ENCODE results near the gene AXIN2. TPM values are rescaled to one million over a fixed set of nuclear protein-coding genes. Genes with fewer than 3 reads are reported as not detected.
A peak's percentile ranks its signal among the peaks of the same experiment; 100 is the strongest.

The AXIN2 gene
- total and polyA plus RNA-seq, 2 experiments from 2014 or later, result 0.94 to 2.4 TPM

DNA sequence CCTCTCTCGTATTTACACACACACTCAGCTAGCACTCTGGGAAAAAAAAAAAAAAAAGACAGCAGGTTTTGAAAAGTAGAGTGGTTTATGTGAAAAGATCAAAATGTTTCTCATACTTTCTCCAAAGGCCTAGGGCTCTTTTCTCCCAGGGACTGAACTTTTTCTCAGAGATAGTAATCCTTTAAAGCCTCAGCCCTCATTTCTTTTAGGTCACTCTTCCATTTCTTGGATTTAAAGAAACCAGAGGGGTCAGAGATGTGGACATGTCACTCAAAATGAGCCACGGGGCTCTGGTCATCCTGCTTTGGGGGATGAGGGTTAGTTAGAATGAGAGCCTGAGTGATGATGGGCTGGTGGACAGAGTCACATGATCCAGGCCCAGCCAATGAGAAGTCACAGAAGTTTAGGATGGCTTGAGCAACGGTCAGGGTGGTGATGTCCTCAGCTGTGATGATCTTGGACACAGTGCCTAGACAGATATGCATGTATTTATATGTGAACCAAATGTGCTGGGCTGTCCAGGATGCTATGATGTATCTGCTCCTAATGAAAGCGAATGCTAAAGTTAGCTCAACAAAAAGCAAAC, 33.7 kb upstream of the AXIN2 start:
- H3K9me2 ChIP-seq (ENCODE audit: insufficient read depth), result no peaks in the 10 kb centered on the region
- peak overlapping the region; percentile 69 for H3K4me2 ChIP-seq (ENCODE audit: unreplicated experiment)
- H3K4me3 ChIP-seq, result no peak overlapping the region
- in situ Hi-C loops (cut with MboI), result no loop called here
- no peaks in the 10 kb centered on the region for H4K20me1 ChIP-seq (ENCODE audit: insufficient read depth)
- no peak overlapping the region for H3K27ac ChIP-seq
- H3K36me3 ChIP-seq (ENCODE audit: low read depth), result no peaks in the 10 kb centered on the region
- no peaks in the 10 kb centered on the region for H3K27me3 ChIP-seq (replicated peaks; ENCODE audit: insufficient read depth)
- TF ChIP-seq EZH2 (IDR thresholded peaks at IDR 0.05; ENCODE audit: insufficient read depth, poor library complexity, severe bottlenecking), result no peak
- TF ChIP-seq EZH2phosphoT487 (IDR thresholded peaks at IDR 0.05; ENCODE audit: insufficient read depth, low read depth), result no peak
- no peaks in the 10 kb centered on the region for H3K79me2 ChIP-seq (ENCODE audit: insufficient read depth)
- H3K9me3 ChIP-seq (ENCODE audit: low read depth), result no peaks in the 10 kb centered on the region
- DNase-seq, result no peak
- H3K4me1 ChIP-seq (ENCODE audit: insufficient read depth), result peaks cover 7% of the 10 kb centered on the region
- 48 to 53% methylated on average over 4 of the region's 4 CpGs for WGBS, 2 experiments (ENCODE audit: low coverage in 1 of 2, low lambda C conversion rate in 2 of 2, missing lambda C conversion rate in 2 of 2)
- H3K9ac ChIP-seq, result no peak overlapping the region
- H3F3A ChIP-seq (ENCODE audit: insufficient read depth), result peaks cover 8% of the 10 kb centered on the region; the same call in 1 of the 2 replicates
- H2AFZ ChIP-seq, result no peak overlapping the region; the same call in 1 of the 2 replicates

GRCh38 chr17:65593855-65594845, 32.7 kb upstream of the AXIN2 start:
- TF ChIP-seq EZH2 (IDR thresholded peaks at IDR 0.05; ENCODE audit: insufficient read depth, poor library complexity, severe bottlenecking) (no peak), EZH2phosphoT487 (IDR thresholded peaks at IDR 0.05; ENCODE audit: insufficient read depth, low read depth) (no peak)
- peak; percentile 65 for DNase-seq
- no peaks in the 10 kb centered on the region for H3K27me3 ChIP-seq (replicated peaks; ENCODE audit: insufficient read depth)
- no peaks in the 10 kb centered on the region for H3K9me2 ChIP-seq (ENCODE audit: insufficient read depth)
- H3K27ac ChIP-seq, result no peak overlapping the region
- H3K4me1 ChIP-seq (ENCODE audit: insufficient read depth), result peaks cover 7% of the 10 kb centered on the region
- H4K20me1 ChIP-seq (ENCODE audit: insufficient read depth), result no peaks in the 10 kb centered on the region
- in situ Hi-C loops (cut with MboI), result no loop called here
- no peaks in the 10 kb centered on the region for H3K79me2 ChIP-seq (ENCODE audit: insufficient read depth)
- H3F3A ChIP-seq (ENCODE audit: insufficient read depth), result peaks cover 8% of the 10 kb centered on the region; the same call in 1 of the 2 replicates
- no peaks in the 10 kb centered on the region for H3K9me3 ChIP-seq (ENCODE audit: low read depth)
- H2AFZ ChIP-seq, result peak overlapping the region; percentile 77
- no peaks in the 10 kb centered on the region for H3K36me3 ChIP-seq (ENCODE audit: low read depth)
- WGBS, 2 experiments (ENCODE audit: low coverage in 1 of 2, low lambda C conversion rate in 2 of 2, missing lambda C conversion rate in 2 of 2), result 2 to 3% methylated on average over 18 of the region's 18 CpGs
- H3K4me3 ChIP-seq, result peak overlapping the region; percentile 61
- H3K9ac ChIP-seq, result peak overlapping the region; percentile 12
- H3K4me2 ChIP-seq (ENCODE audit: unreplicated experiment), result peak overlapping the region; percentile 69

DNA sequence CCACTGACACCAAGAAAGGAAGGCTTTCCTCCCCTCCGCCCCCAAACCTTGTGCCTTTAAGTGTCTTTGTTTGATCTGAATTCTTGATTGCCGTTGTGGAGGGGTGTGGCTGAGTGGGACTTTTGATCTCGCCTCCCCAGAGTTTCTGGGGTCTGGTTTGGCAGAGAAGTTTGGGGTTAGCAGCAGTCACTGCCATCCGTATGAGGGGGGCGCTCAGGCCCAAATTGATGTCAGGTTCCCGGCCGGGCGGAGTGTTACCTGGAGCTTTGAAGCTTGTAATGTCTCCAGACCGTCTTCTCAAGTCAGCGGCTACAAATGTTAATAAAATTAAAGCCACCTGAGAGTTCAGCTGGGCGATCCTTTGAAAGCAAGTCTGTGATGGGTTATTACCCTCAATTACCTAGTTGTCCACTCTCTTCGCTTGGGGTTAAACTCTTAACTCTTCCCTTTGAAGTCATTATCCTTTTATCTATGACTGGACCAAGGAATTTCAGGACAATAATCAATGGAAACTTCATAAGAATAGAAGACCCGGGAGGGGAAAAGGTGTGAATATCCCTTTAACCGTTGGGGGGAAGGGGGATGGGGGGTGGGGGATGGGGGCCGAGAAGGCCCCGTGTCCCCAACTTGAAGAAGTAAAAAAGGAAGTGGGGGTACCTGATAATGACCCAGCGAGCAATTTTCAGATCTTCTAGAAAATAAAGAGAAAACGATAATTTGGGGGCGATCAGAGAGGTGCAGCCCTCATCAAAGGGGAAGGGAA, 31.8 kb upstream of the AXIN2 start:
- Histone ChIP-seq H3K4me1 (ENCODE audit: insufficient read depth) (peaks cover 7% of the 10 kb centered on the region), H2AFZ (peak overlapping the region; percentile 77; the same call in 1 of the 2 replicates), H3K9ac (no peak overlapping the region), H3K79me2 (ENCODE audit: insufficient read depth) (no peaks in the 10 kb centered on the region), H3K9me2 (ENCODE audit: insufficient read depth) (no peaks in the 10 kb centered on the region), H3K4me2 (ENCODE audit: unreplicated experiment) (peak overlapping the region; percentile 69), H3F3A (ENCODE audit: insufficient read depth) (peaks cover 8% of the 10 kb centered on the region; the same call in 1 of the 2 replicates), H3K27me3 (replicated peaks; ENCODE audit: insufficient read depth) (no peaks in the 10 kb centered on the region), H3K4me3 (peak overlapping the region; percentile 61), H3K36me3 (ENCODE audit: low read depth) (no peaks in the 10 kb centered on the region), H3K9me3 (ENCODE audit: low read depth) (no peaks in the 10 kb centered on the region), H3K27ac (no peak overlapping the region), H4K20me1 (ENCODE audit: insufficient read depth) (no peaks in the 10 kb centered on the region)
- in situ Hi-C loops (cut with MboI), result no loop called here
- 59 to 75% methylated on average over 14 to 19 of the region's 19 CpGs for WGBS, 2 experiments (ENCODE audit: low coverage in 1 of 2, low lambda C conversion rate in 2 of 2, missing lambda C conversion rate in 2 of 2)
- TF ChIP-seq EZH2 (IDR thresholded peaks at IDR 0.05; ENCODE audit: insufficient read depth, poor library complexity, severe bottlenecking) (no peak), EZH2phosphoT487 (IDR thresholded peaks at IDR 0.05; ENCODE audit: insufficient read depth, low read depth) (no peak)
- DNase-seq, result no peak
